ENCODE measurements around the gene RALBP1. TPM values are rescaled to one million over a fixed set of nuclear protein-coding genes. Genes with fewer than 3 reads are reported as not detected.

The RALBP1 gene
- total RNA-seq, 1 experiment from 2014 or later, result 66.2 TPM

DNA sequence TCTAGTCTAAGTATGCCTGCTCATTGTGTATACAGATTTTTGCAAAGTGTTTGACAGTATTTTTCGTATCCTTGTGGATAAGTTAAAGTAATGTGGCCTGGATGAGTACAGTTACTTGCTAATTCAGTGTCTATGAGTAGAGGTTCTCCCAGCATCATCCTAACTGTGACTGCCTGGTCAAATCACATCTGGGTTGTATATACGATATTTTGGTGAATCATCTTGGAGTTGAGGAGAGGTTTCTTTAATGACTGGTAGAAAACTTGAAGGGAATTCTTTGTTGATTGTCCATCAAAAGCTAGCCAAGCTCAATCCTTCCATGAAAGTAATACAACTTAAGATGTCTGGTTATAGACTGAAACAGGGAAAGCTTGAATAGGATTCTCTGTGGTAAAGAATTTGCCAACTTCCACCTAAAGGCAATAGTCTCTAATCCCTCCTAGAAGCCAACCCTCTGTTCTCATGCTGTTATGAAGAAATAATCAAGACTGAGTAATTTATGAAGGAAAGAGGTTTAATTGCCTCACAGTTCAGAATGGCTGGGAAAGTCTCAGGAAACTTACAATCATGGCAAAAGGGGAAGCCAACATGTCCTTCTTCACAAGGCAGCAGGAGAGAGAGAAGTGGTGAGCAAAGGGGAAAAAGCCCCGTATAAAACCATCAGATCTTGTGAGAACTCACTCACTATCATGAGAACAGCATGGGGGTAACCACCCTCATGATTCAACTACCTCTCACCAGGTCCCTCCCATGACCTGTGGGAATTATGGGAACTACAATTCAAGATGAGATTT, 19.4 kb upstream of the RALBP1 start:
- ChIA-PET POLR2A (no interaction called here), RAD21 (ENCODE audit: low non-redundant PET in 1 of 2, low total read pairs in 2 of 2, uncharacterized antibody in 2 of 2, unreplicated experiment in 2 of 2) (no interaction called here), CTCF (no interaction called here)
- no TSS peak for BruUV-seq (replicated peaks)
- no peaks in the 10 kb centered on the region for H3K36me3 ChIP-seq (ENCODE audit: control insufficient read depth in 1 of 2, insufficient read depth in 2 of 2, low read length in 2 of 2)
- no peaks in the 10 kb centered on the region; a peak in 1 of 4 replicates for H3K9me3 ChIP-seq (ENCODE audit: control insufficient read depth in 1 of 2, insufficient read depth in 1 of 2, low read depth in 1 of 2, low read length in 2 of 2)
- H3K9ac ChIP-seq (ENCODE audit: low read length), result no peak overlapping the region
- DNase-seq (ENCODE audit: low read depth, low spot score), result no peak
- no peak overlapping the region for H2AFZ ChIP-seq (ENCODE audit: low read depth, low read length, poor library complexity, severe bottlenecking)
- H3K4me3 ChIP-seq (replicated peaks in 1 of 2; ENCODE audit: low read depth in 1 of 2, low read length in 2 of 2), result no peak overlapping the region
- no peak overlapping the region for H3K27ac ChIP-seq (ENCODE audit: low read depth, low read length)
- intact Hi-C loops (cut with micrococcal nuclease), result no loop called here
- H3K4me1 ChIP-seq (ENCODE audit: control insufficient read depth in 1 of 2, insufficient read depth in 2 of 2, low read length in 2 of 2), result no peaks in the 10 kb centered on the region
- H4K20me1 ChIP-seq (ENCODE audit: insufficient read depth), result no peaks in the 10 kb centered on the region
- H3K27me3 ChIP-seq (ENCODE audit: insufficient read depth, low read length), result no peaks in the 10 kb centered on the region
- TF ChIP-seq ZFX (IDR thresholded peaks at IDR 0.05), result no peak
- no peak for TF ChIP-seq CTCF (IDR thresholded peaks at IDR 0.05 in 2 of 3, conservative IDR thresholded peaks at IDR 0.05 in 1 of 3; ENCODE audit: borderline replicate concordance in 1 of 3, insufficient read depth in 1 of 3, low read depth in 2 of 3, low read length in 2 of 3)
- no peak for TF ChIP-seq POLR2A (IDR thresholded peaks at IDR 0.05; ENCODE audit: borderline replicate concordance, extremely low read depth, insufficient read depth, insufficient read length)
- TF ChIP-seq CEBPB (IDR thresholded peaks at IDR 0.05; ENCODE audit: low read depth), result no peak
- TF ChIP-seq ZBTB33 (IDR thresholded peaks at IDR 0.05; ENCODE audit: extremely low read depth, insufficient replicate concordance, low read length), result no peak
- TF ChIP-seq FOSL1 (IDR thresholded peaks at IDR 0.05; ENCODE audit: low read depth), result no peak
- no peak for TF ChIP-seq MAX (IDR thresholded peaks at IDR 0.05)
- no peak for TF ChIP-seq POLR2AphosphoS5 (IDR thresholded peaks at IDR 0.05; ENCODE audit: low read depth, low read length)
- TF ChIP-seq, protein P1, sequence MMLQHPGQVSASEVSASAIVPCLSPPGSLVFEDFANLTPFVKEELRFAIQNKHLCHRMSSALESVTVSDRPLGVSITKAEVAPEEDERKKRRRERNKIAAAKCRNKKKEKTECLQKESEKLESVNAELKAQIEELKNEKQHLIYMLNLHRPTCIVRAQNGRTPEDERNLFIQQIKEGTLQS (IDR thresholded peaks at IDR 0.05), result no peak
- no peak for TF ChIP-seq SIN3A (IDR thresholded peaks at IDR 0.05; ENCODE audit: low read depth)
- H3K79me2 ChIP-seq (ENCODE audit: insufficient read depth, low read length), result no peaks in the 10 kb centered on the region
- ATAC-seq, result no peak
- no peak overlapping the region for H3K4me2 ChIP-seq (ENCODE audit: low read length)
- no peaks in the 10 kb centered on the region for H3K9me2 ChIP-seq (ENCODE audit: insufficient read depth)
